ENCODE data around the gene SLC13A4.

Gene SLC13A4

GRCh38 chr7:135664046-135664589 lies 63.9 kb downstream of the SLC13A4 start:
- peaks cover 4% of the 10 kb centered on the region for H3K9me3 Mint-ChIP-seq
- peak overlapping the region; percentile 73 for H3K4me3 Mint-ChIP-seq
- H3K4me1 Mint-ChIP-seq (ENCODE audit: low read depth), result peaks cover 19% of the 10 kb centered on the region
- no peak for DNase-seq (ENCODE audit: low spot score)
- H3K36me3 Mint-ChIP-seq (ENCODE audit: low read depth), result peaks cover 20% of the 10 kb centered on the region
- no peaks in the 10 kb centered on the region for H3K27me3 Mint-ChIP-seq (ENCODE audit: low read depth)
- peak overlapping the region; percentile 49 for H3K27ac Mint-ChIP-seq

- H3K27me3 Mint-ChIP-seq (ENCODE audit: low read depth), result no peaks in the 10 kb centered on the region
- peak within 1 kb of the TSS; percentile 95 for H3K4me3 Mint-ChIP-seq
- peaks cover 19% of the 10 kb centered on the region for H3K4me1 Mint-ChIP-seq (ENCODE audit: low read depth)
- peaks cover 9% of the 10 kb centered on the region for H3K36me3 Mint-ChIP-seq (ENCODE audit: low read depth)
- peak within 1 kb of the TSS; percentile 88 for H3K27ac Mint-ChIP-seq
- H3K9me3 Mint-ChIP-seq, result peaks cover 4% of the 10 kb centered on the region
- peak; percentile 93 for DNase-seq (ENCODE audit: low spot score)
Observed at GRCh38 chr7:135662373-135663114, 65.4 kb downstream of the SLC13A4 start, which contains the start of gene STMP1. Gene STMP1, plus strand, starts transcription at chr7:135662514.

GRCh38 chr7:135662123-135662372 lies 65.9 kb downstream of the SLC13A4 start:
- Mint-ChIP-seq H3K27me3 (ENCODE audit: low read depth) (no peaks in the 10 kb centered on the region), H3K4me1 (ENCODE audit: low read depth) (peaks cover 19% of the 10 kb centered on the region), H3K36me3 (ENCODE audit: low read depth) (peaks cover 9% of the 10 kb centered on the region), H3K4me3 (peak overlapping the region; percentile 95), H3K9me3 (peaks cover 4% of the 10 kb centered on the region), H3K27ac (peak overlapping the region; percentile 88)
- no peak for DNase-seq (ENCODE audit: low spot score)

GRCh38 chr7:135661311-135662122 lies 66.5 kb downstream of the SLC13A4 start:
- peaks cover 4% of the 10 kb centered on the region for H3K9me3 Mint-ChIP-seq
- H3K36me3 Mint-ChIP-seq (ENCODE audit: low read depth), result peaks cover 8% of the 10 kb centered on the region
- peaks cover 16% of the 10 kb centered on the region for H3K4me1 Mint-ChIP-seq (ENCODE audit: low read depth)
- H3K27ac Mint-ChIP-seq, result peak overlapping the region; percentile 88
- peak; percentile 8 for DNase-seq (ENCODE audit: low spot score)
- H3K4me3 Mint-ChIP-seq, result peak overlapping the region; percentile 95
- H3K27me3 Mint-ChIP-seq (ENCODE audit: low read depth), result no peaks in the 10 kb centered on the region

GRCh38 chr7:135659159-135659846 lies 68.7 kb downstream of the SLC13A4 start:
- Mint-ChIP-seq H3K27ac (no peak overlapping the region), H3K4me3 (no peak overlapping the region), H3K4me1 (ENCODE audit: low read depth) (peaks cover 10% of the 10 kb centered on the region), H3K27me3 (ENCODE audit: low read depth) (no peaks in the 10 kb centered on the region), H3K36me3 (ENCODE audit: low read depth) (peaks cover 5% of the 10 kb centered on the region), H3K9me3 (peaks cover 4% of the 10 kb centered on the region)
- DNase-seq (ENCODE audit: low spot score), result no peak

- Mint-ChIP-seq H3K27me3 (ENCODE audit: low read depth) (no peaks in the 10 kb centered on the region), H3K4me1 (ENCODE audit: low read depth) (peaks cover 10% of the 10 kb centered on the region), H3K9me3 (peaks cover 4% of the 10 kb centered on the region), H3K4me3 (no peak overlapping the region), H3K36me3 (ENCODE audit: low read depth) (peaks cover 2% of the 10 kb centered on the region), H3K27ac (no peak overlapping the region)
- no peak for DNase-seq (ENCODE audit: low spot score)
Observed at GRCh38 chr7:135658564-135658963, 69.4 kb downstream of the SLC13A4 start.

GRCh38 chr7:135653340-135654080 lies 74.5 kb downstream of the SLC13A4 start:
- H3K36me3 Mint-ChIP-seq (ENCODE audit: low read depth), result peaks cover 8% of the 10 kb centered on the region
- no peak overlapping the region for H3K27ac Mint-ChIP-seq
- peaks cover 3% of the 10 kb centered on the region for H3K4me1 Mint-ChIP-seq (ENCODE audit: low read depth)
- DNase-seq (ENCODE audit: low spot score), result no peak
- no peaks in the 10 kb centered on the region for H3K9me3 Mint-ChIP-seq
- H3K4me3 Mint-ChIP-seq, result no peak overlapping the region
- H3K27me3 Mint-ChIP-seq (ENCODE audit: low read depth), result no peaks in the 10 kb centered on the region

GRCh38 chr7:135650831-135651573 lies 77.0 kb downstream of the SLC13A4 start:
- Mint-ChIP-seq H3K36me3 (ENCODE audit: low read depth) (peaks cover 19% of the 10 kb centered on the region), H3K27ac (no peak overlapping the region), H3K9me3 (no peaks in the 10 kb centered on the region), H3K27me3 (ENCODE audit: low read depth) (no peaks in the 10 kb centered on the region), H3K4me3 (no peak overlapping the region), H3K4me1 (ENCODE audit: low read depth) (peaks cover 3% of the 10 kb centered on the region)
- no peak for DNase-seq (ENCODE audit: low spot score)

GRCh38 chr7:135648235-135648634 lies 79.8 kb downstream of the SLC13A4 start:
- DNase-seq (ENCODE audit: low spot score), result no peak
- no peak overlapping the region for H3K4me3 Mint-ChIP-seq
- peaks cover 7% of the 10 kb centered on the region for H3K4me1 Mint-ChIP-seq (ENCODE audit: low read depth)
- H3K36me3 Mint-ChIP-seq (ENCODE audit: low read depth), result peaks cover 41% of the 10 kb centered on the region
- no peak overlapping the region for H3K27ac Mint-ChIP-seq
- H3K9me3 Mint-ChIP-seq, result no peaks in the 10 kb centered on the region
- no peaks in the 10 kb centered on the region for H3K27me3 Mint-ChIP-seq (ENCODE audit: low read depth)

GRCh38 chr7:135647755-135648154 lies 80.2 kb downstream of the SLC13A4 start:
- Mint-ChIP-seq H3K27me3 (ENCODE audit: low read depth) (no peaks in the 10 kb centered on the region), H3K4me1 (ENCODE audit: low read depth) (peaks cover 7% of the 10 kb centered on the region), H3K27ac (no peak overlapping the region), H3K36me3 (ENCODE audit: low read depth) (peaks cover 41% of the 10 kb centered on the region), H3K4me3 (no peak overlapping the region), H3K9me3 (no peaks in the 10 kb centered on the region)
- no peak for DNase-seq (ENCODE audit: low spot score)

- peaks cover 53% of the 10 kb centered on the region for H3K36me3 Mint-ChIP-seq (ENCODE audit: low read depth)
- H3K27me3 Mint-ChIP-seq (ENCODE audit: low read depth), result no peaks in the 10 kb centered on the region
- H3K27ac Mint-ChIP-seq, result no peak overlapping the region
- H3K4me3 Mint-ChIP-seq, result no peak overlapping the region
- peaks cover 5% of the 10 kb centered on the region for H3K4me1 Mint-ChIP-seq (ENCODE audit: low read depth)
- no peak for DNase-seq (ENCODE audit: low spot score)
- no peaks in the 10 kb centered on the region for H3K9me3 Mint-ChIP-seq
Observed at GRCh38 chr7:135645296-135645904, 82.6 kb downstream of the SLC13A4 start.

- Mint-ChIP-seq H3K4me3 (no peak overlapping the region), H3K27ac (no peak overlapping the region), H3K9me3 (no peaks in the 10 kb centered on the region), H3K4me1 (ENCODE audit: low read depth) (peaks cover 4% of the 10 kb centered on the region), H3K36me3 (ENCODE audit: low read depth) (peaks cover 56% of the 10 kb centered on the region), H3K27me3 (ENCODE audit: low read depth) (no peaks in the 10 kb centered on the region)
- no peak for DNase-seq (ENCODE audit: low spot score)
Observed at GRCh38 chr7:135644729-135645128, 83.3 kb downstream of the SLC13A4 start.
